Measurements from ENCODE around the gene ARID4A.

The ARID4A gene

GRCh38 chr14:58395812-58396788 lies 97.7 kb downstream of the ARID4A start, which contains the start of gene TOMM20L:
Gene TOMM20L, plus strand, starts transcription at chr14:58395930. Its CDS starts 28 bp downstream, at chr14:58395958.
- peak within 1 kb of the TSS in 1 of 2 experiments; percentile 2 for H3K23ac ChIP-seq (ENCODE audit: low read length in 2 of 2)
- peak; percentile 56 for DNase-seq
- H2AFZ ChIP-seq (ENCODE audit: low read depth, low read length) = peak within 1 kb of the TSS; percentile 84
- H3K4me1 ChIP-seq (ENCODE audit: control insufficient read depth, insufficient read depth, low read depth, low read length) = peaks cover 9% of the 10 kb centered on the region
- H2BK120ac ChIP-seq (ENCODE audit: low read depth, low read length) = peak within 1 kb of the TSS; percentile 58
- no peaks in the 10 kb centered on the region for H3K9me3 ChIP-seq (ENCODE audit: control insufficient read depth, low read length)
- H3K4me2 ChIP-seq (ENCODE audit: low read length, poor library complexity, severe bottlenecking) = peak within 1 kb of the TSS; percentile 95
- peak within 1 kb of the TSS; percentile 30 for H2BK15ac ChIP-seq (ENCODE audit: low read depth, poor library complexity, severe bottlenecking)
- peak within 1 kb of the TSS; percentile 95 for H4K8ac ChIP-seq (ENCODE audit: low read length)
- H3K36me3 ChIP-seq (ENCODE audit: control insufficient read depth in 1 of 2, insufficient read depth in 2 of 2, low read depth in 1 of 2, low read length in 2 of 2) = no peaks in the 10 kb centered on the region
- H3K9ac ChIP-seq (ENCODE audit: low read length) = peak within 1 kb of the TSS; percentile 79
- no peaks in the 10 kb centered on the region for H3K27me3 ChIP-seq (ENCODE audit: control insufficient read depth in 1 of 2, insufficient read depth in 1 of 2, low read length in 2 of 2)
- 11% methylated on average over 73 of the region's 86 CpGs for WGBS
- peak within 1 kb of the TSS; percentile 34 to 91 for H3K4ac ChIP-seq (ENCODE audit: low read depth in 1 of 2, low read length in 2 of 2)
- H2AK5ac ChIP-seq (ENCODE audit: low read length, severe bottlenecking) = no peak within 1 kb of the TSS
- peak within 1 kb of the TSS; percentile 85 for H4K91ac ChIP-seq (ENCODE audit: low read length)
- no peak within 1 kb of the TSS for H2BK5ac ChIP-seq (ENCODE audit: low read depth, low read length, poor library complexity, severe bottlenecking)
- H3K4me3 ChIP-seq (ENCODE audit: insufficient read depth in 1 of 2, low read depth in 1 of 2, low read length in 2 of 2) = peak within 1 kb of the TSS; percentile 59 to 75
- H3K27ac ChIP-seq (ENCODE audit: low read length, poor library complexity, severe bottlenecking) = no peak within 1 kb of the TSS
- peak within 1 kb of the TSS; percentile 67 to 80 for H3K18ac ChIP-seq (ENCODE audit: low read depth in 1 of 2, low read length in 2 of 2)
- H2BK12ac ChIP-seq (ENCODE audit: low read length in 2 of 2) = peak within 1 kb of the TSS in 1 of 2 experiments; percentile 56
- no peaks in the 10 kb centered on the region for H3K79me1 ChIP-seq (replicated peaks; ENCODE audit: low read length, poor library complexity, severe bottlenecking)
- H3K14ac ChIP-seq (ENCODE audit: low read length in 2 of 2) = peak within 1 kb of the TSS in 1 of 2 experiments; percentile 82

DNA sequence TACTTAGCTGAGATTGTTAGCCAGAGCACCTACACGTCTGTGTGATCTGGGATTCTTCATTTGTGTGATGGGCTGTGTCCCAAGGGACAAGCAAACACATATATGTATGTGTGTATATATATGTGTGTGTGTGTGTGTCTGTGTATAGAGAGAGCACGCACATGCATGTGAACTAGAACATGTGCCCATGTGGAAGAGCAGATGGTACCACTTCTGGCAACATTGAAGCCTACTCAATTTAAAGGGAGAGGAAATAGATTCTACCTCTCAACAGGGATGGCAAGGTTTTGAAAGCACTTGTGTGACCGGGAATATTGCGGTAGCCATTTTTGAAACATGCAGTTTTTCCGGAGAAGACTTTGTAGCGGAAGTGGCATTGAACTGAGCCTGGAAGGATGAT lies 98.8 kb downstream of the ARID4A start:
- Histone ChIP-seq H3K27ac (ENCODE audit: low read length, poor library complexity, severe bottlenecking) (no peak overlapping the region), H2BK120ac (ENCODE audit: low read depth, low read length) (no peak overlapping the region), H3K23ac (ENCODE audit: low read length in 2 of 2) (no peak overlapping the region), H2BK5ac (ENCODE audit: low read depth, low read length, poor library complexity, severe bottlenecking) (no peak overlapping the region), H3K79me1 (replicated peaks; ENCODE audit: low read length, poor library complexity, severe bottlenecking) (no peaks in the 10 kb centered on the region), H3K18ac (ENCODE audit: low read depth in 1 of 2, low read length in 2 of 2) (no peak overlapping the region), H3K4me3 (ENCODE audit: insufficient read depth in 1 of 2, low read depth in 1 of 2, low read length in 2 of 2) (no peak overlapping the region), H3K9me3 (ENCODE audit: control insufficient read depth, low read length) (no peaks in the 10 kb centered on the region), H2AK5ac (ENCODE audit: low read length, severe bottlenecking) (no peak overlapping the region), H3K4me1 (ENCODE audit: control insufficient read depth, insufficient read depth, low read depth, low read length) (peaks cover 9% of the 10 kb centered on the region), H3K27me3 (ENCODE audit: control insufficient read depth in 1 of 2, insufficient read depth in 1 of 2, low read length in 2 of 2) (no peaks in the 10 kb centered on the region), H2BK15ac (ENCODE audit: low read depth, poor library complexity, severe bottlenecking) (no peak overlapping the region), H3K14ac (ENCODE audit: low read length in 2 of 2) (no peak overlapping the region), H3K36me3 (ENCODE audit: control insufficient read depth in 1 of 2, insufficient read depth in 2 of 2, low read depth in 1 of 2, low read length in 2 of 2) (no peaks in the 10 kb centered on the region), H4K8ac (ENCODE audit: low read length) (no peak overlapping the region), H4K91ac (ENCODE audit: low read length) (no peak overlapping the region), H2BK12ac (ENCODE audit: low read length in 2 of 2) (no peak overlapping the region), H3K4me2 (ENCODE audit: low read length, poor library complexity, severe bottlenecking) (no peak overlapping the region), H2AFZ (ENCODE audit: low read depth, low read length) (no peak overlapping the region), H3K4ac (ENCODE audit: low read depth in 1 of 2, low read length in 2 of 2) (no peak overlapping the region), H3K9ac (ENCODE audit: low read length) (no peak overlapping the region)
- whole genome bisulfite sequencing = 94% methylated on average over 6 of the region's 6 CpGs
- DNase-seq = no peak

DNA sequence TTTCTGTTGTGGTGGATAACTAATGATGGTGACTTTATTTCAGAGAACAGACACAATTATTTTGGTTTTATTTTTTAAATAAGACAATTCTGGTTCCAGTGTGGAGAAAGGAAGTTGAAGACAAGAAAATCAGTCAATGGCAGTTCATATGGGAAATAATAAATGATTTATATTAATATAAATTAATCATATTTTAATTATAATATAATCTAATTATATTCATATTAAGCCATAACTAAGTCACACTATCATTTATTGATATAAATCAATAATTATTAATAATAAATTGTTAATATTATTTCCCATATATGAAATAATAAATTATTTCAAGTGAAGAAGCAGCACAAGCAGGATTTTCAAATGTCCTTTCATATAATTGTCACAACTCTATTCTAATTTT lies 100.1 kb downstream of the ARID4A start:
- Histone ChIP-seq H3K27ac (ENCODE audit: low read length, poor library complexity, severe bottlenecking) (no peak overlapping the region), H2BK15ac (ENCODE audit: low read depth, poor library complexity, severe bottlenecking) (no peak overlapping the region), H3K14ac (ENCODE audit: low read length in 2 of 2) (no peak overlapping the region), H4K91ac (ENCODE audit: low read length) (no peak overlapping the region), H3K18ac (ENCODE audit: low read depth in 1 of 2, low read length in 2 of 2) (no peak overlapping the region), H3K23ac (ENCODE audit: low read length in 2 of 2) (no peak overlapping the region), H3K9ac (ENCODE audit: low read length) (no peak overlapping the region), H3K4ac (ENCODE audit: low read depth in 1 of 2, low read length in 2 of 2) (no peak overlapping the region), H2AFZ (ENCODE audit: low read depth, low read length) (no peak overlapping the region), H3K4me2 (ENCODE audit: low read length, poor library complexity, severe bottlenecking) (no peak overlapping the region), H3K27me3 (ENCODE audit: control insufficient read depth in 1 of 2, insufficient read depth in 1 of 2, low read length in 2 of 2) (no peaks in the 10 kb centered on the region), H2BK12ac (ENCODE audit: low read length in 2 of 2) (no peak overlapping the region), H3K4me3 (ENCODE audit: insufficient read depth in 1 of 2, low read depth in 1 of 2, low read length in 2 of 2) (no peak overlapping the region), H3K9me3 (ENCODE audit: control insufficient read depth, low read length) (no peaks in the 10 kb centered on the region), H4K8ac (ENCODE audit: low read length) (no peak overlapping the region), H3K36me3 (ENCODE audit: control insufficient read depth in 1 of 2, insufficient read depth in 2 of 2, low read depth in 1 of 2, low read length in 2 of 2) (no peaks in the 10 kb centered on the region), H2BK120ac (ENCODE audit: low read depth, low read length) (no peak overlapping the region), H3K4me1 (ENCODE audit: control insufficient read depth, insufficient read depth, low read depth, low read length) (peaks cover 9% of the 10 kb centered on the region), H2AK5ac (ENCODE audit: low read length, severe bottlenecking) (no peak overlapping the region), H2BK5ac (ENCODE audit: low read depth, low read length, poor library complexity, severe bottlenecking) (no peak overlapping the region), H3K79me1 (replicated peaks; ENCODE audit: low read length, poor library complexity, severe bottlenecking) (no peaks in the 10 kb centered on the region)
- no peak for DNase-seq

DNA sequence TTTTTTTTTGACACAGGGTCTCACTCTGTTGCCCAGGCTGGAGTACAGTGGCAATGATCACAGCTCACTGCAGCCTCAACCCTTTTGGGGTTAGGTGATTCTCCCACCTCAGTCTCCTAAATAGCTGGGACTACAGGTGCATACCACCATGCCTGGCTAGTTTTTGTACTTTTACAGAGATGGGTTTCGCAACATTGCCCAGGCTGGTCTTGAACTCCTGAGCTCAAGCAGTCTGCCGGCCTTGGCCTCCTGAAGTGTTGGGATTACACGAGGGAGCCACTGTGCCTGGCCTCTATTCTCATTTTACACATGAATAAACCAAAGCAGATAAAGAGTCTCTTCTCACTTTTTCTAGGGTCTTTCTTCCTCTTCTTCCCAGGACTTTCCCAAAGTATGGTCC lies 100.5 kb downstream of the ARID4A start:
- Histone ChIP-seq H2AFZ (ENCODE audit: low read depth, low read length) (no peak overlapping the region), H4K8ac (ENCODE audit: low read length) (no peak overlapping the region), H4K91ac (ENCODE audit: low read length) (no peak overlapping the region), H2BK12ac (ENCODE audit: low read length in 2 of 2) (no peak overlapping the region), H3K18ac (ENCODE audit: low read depth in 1 of 2, low read length in 2 of 2) (no peak overlapping the region), H2BK15ac (ENCODE audit: low read depth, poor library complexity, severe bottlenecking) (no peak overlapping the region), H3K79me1 (replicated peaks; ENCODE audit: low read length, poor library complexity, severe bottlenecking) (no peaks in the 10 kb centered on the region), H3K9me3 (ENCODE audit: control insufficient read depth, low read length) (no peaks in the 10 kb centered on the region), H3K4me3 (ENCODE audit: insufficient read depth in 1 of 2, low read depth in 1 of 2, low read length in 2 of 2) (no peak overlapping the region), H3K23ac (ENCODE audit: low read length in 2 of 2) (no peak overlapping the region), H3K4me2 (ENCODE audit: low read length, poor library complexity, severe bottlenecking) (no peak overlapping the region), H3K4ac (ENCODE audit: low read depth in 1 of 2, low read length in 2 of 2) (no peak overlapping the region), H2BK120ac (ENCODE audit: low read depth, low read length) (no peak overlapping the region), H2AK5ac (ENCODE audit: low read length, severe bottlenecking) (no peak overlapping the region), H3K4me1 (ENCODE audit: control insufficient read depth, insufficient read depth, low read depth, low read length) (peaks cover 9% of the 10 kb centered on the region), H3K9ac (ENCODE audit: low read length) (no peak overlapping the region), H3K36me3 (ENCODE audit: control insufficient read depth in 1 of 2, insufficient read depth in 2 of 2, low read depth in 1 of 2, low read length in 2 of 2) (no peaks in the 10 kb centered on the region), H2BK5ac (ENCODE audit: low read depth, low read length, poor library complexity, severe bottlenecking) (no peak overlapping the region), H3K27ac (ENCODE audit: low read length, poor library complexity, severe bottlenecking) (no peak overlapping the region), H3K14ac (ENCODE audit: low read length in 2 of 2) (no peak overlapping the region), H3K27me3 (ENCODE audit: control insufficient read depth in 1 of 2, insufficient read depth in 1 of 2, low read length in 2 of 2) (no peaks in the 10 kb centered on the region)
- DNase-seq = no peak
- 94% methylated on average over 3 of the region's 3 CpGs for WGBS
